K562 (cell line): ENCODE results near the gene DHRS13. TPM values are rescaled to one million over a fixed set of nuclear protein-coding genes. Genes with fewer than 3 reads are reported as not detected.
A peak's percentile ranks its signal among the peaks of the same experiment; 100 is the strongest.

Source experiments
- ADNP ChIP-seq: fragments of 200-800 bp; sonication (Bioruptor generic); IDR thresholded peaks from 2 replicates; pipeline ENCODE4 v1.6.1; 2016; ENCODE audit warnings: missing genetic modification characterization, missing compliant biosample characterization
- CCNT2 ChIP-seq: IDR thresholded peaks from 2 replicates; pipeline ENCODE4 v1.6.1; 2011; ENCODE audit warnings: borderline replicate concordance, low read depth, mild to moderate bottlenecking, moderate library complexity, mixed read lengths, low read length; ENCODE audit not compliant: insufficient read length; ENCODE audit errors: extremely low read depth
- CHD4 ChIP-seq: fragments of 200-600 bp; sonication (generic); IDR thresholded peaks from 3 replicates; pipeline ENCODE4 v1.6.1; 2012; ENCODE audit warnings: low read depth, mild to moderate bottlenecking, mixed read lengths, low read length, inconsistent platforms; ENCODE audit not compliant: insufficient read depth, insufficient replicate concordance, poor library complexity, severe bottlenecking
- DMBX1 ChIP-seq: fragments of 250-450 bp; sonication (Bioruptor Pico); IDR thresholded peaks from 2 replicates; pipeline ENCODE4 v1.8.0; 2022; ENCODE audit warnings: inconsistent platforms, mild to moderate bottlenecking, moderate library complexity, borderline replicate concordance
- GABPA ChIP-seq: fragments of 200-800 bp; sonication (Bioruptor generic); conservative IDR thresholded peaks from 2 replicates; pipeline ENCODE4 v1.6.1; 2016; ENCODE audit warnings: low read depth, missing genetic modification characterization, missing compliant biosample characterization
- GATAD2A ChIP-seq: fragments of 450-650 bp; IDR thresholded peaks from 2 replicates; pipeline ENCODE4 v1.6.1; 2017
- JUND ChIP-seq, 2 experiments: IDR thresholded peaks; 2 replicates in 1 of 2; 3 replicates in 1 of 2; pipeline ENCODE4 v1.6.1; 2011; ENCODE audit warnings: borderline replicate concordance in 2 of 2, low read depth in 2 of 2, low read length in 2 of 2, improper control_type of control experiment in 1 of 2, missing biosample characterization in 1 of 2, missing genetic modification characterization in 1 of 2, missing genetic modification reagents in 1 of 2
- KLF6 ChIP-seq: fragments of 250-450 bp; sonication (Bioruptor Pico); IDR thresholded peaks from 2 replicates; pipeline ENCODE4 v1.4.0; 2020; ENCODE audit warnings: mild to moderate bottlenecking, moderate library complexity, borderline replicate concordance
- NR2C1 ChIP-seq, 2 experiments: fragments of 450-650 bp; IDR thresholded peaks; 2 replicates each; pipeline ENCODE4 v1.6.1; 2017; ENCODE audit warnings: mild to moderate bottlenecking in 2 of 2, antibody characterized with exemption in 1 of 2, inconsistent platforms in 1 of 2, missing compliant biosample characterization in 1 of 2, missing genetic modification characterization in 1 of 2
- PRMT5 ChIP-seq: sonication (generic); formaldehyde crosslinking; IDR thresholded peaks from 2 replicates; pipeline ENCODE4 v1.5.0; 2020; ENCODE audit warnings: missing genetic modification reagents
- SMARCA5 ChIP-seq: fragments of 450-650 bp; IDR thresholded peaks from 2 replicates; pipeline ENCODE4 v1.6.1; 2016
- ZNF324 ChIP-seq: fragments of 250-450 bp; sonication (Bioruptor Pico); IDR thresholded peaks from 2 replicates; pipeline ENCODE4 v1.4.0; 2020; ENCODE audit warnings: mild to moderate bottlenecking
- ZNF717 ChIP-seq: fragments of 250-450 bp; sonication (Bioruptor Pico); IDR thresholded peaks from 2 replicates; pipeline ENCODE4 v1.5.0; 2021
- ZNF830 ChIP-seq: fragments of 250-450 bp; sonication (Bioruptor Pico); IDR thresholded peaks from 2 replicates; pipeline ENCODE4 v1.5.0; 2021; ENCODE audit warnings: mild to moderate bottlenecking
- polyA plus RNA-seq, 8 experiments: library from polyadenylated mRNA; depleted of rRNA in 4 of 8; stranded (reverse) in 5 of 8; unstranded in 3 of 8; fragments of >200 nt; fragmentation: Nextera tagmentation in 2 of 8; fragmentation: Illumina TruSeq in 1 of 8; extraction: Ambion mirVana in 2 of 8; extraction: Trizol in 1 of 8; gene quantifications; 2 replicates each; pipeline versions ENCODE4 v1.2.1 to v1.2.3, GENCODE V29; 2011 to 2014; ENCODE audit warnings: inconsistent platforms in 1 of 8, missing spikeins in 1 of 8
- total RNA-seq, 7 experiments: library from RNA; depleted of rRNA in 6 of 7; stranded (reverse); fragments of >200 nt in 6 of 7; fragmentation: Illumina TruSeq in 2 of 7; extraction: Trizol in 2 of 7; gene quantifications; 2 replicates each; pipeline versions ENCODE4 v1.2.1 to v1.2.3, GENCODE V29; 2011 to 2021; ENCODE audit warnings: low replicate concordance in 1 of 7
- TF ChIP-seq, protein P1 (sequence below), 2 experiments: fragments of 450-650 bp in 1 of 2; sonication (generic) in 1 of 2; formaldehyde crosslinking in 1 of 2; IDR thresholded peaks; 2 replicates each; pipeline versions ENCODE4 v1.7.1 to v1.9.0; 2016 to 2022; ENCODE audit warnings: inconsistent platforms in 1 of 2, mild to moderate bottlenecking in 1 of 2, missing genetic modification reagents in 1 of 2
- TF ChIP-seq, protein P2 (sequence below): fragments of 250-450 bp; sonication (Bioruptor Pico); IDR thresholded peaks from 2 replicates; pipeline ENCODE4 v1.8.0; 2022; ENCODE audit warnings: moderate library complexity, mild to moderate bottlenecking, inconsistent platforms

The DHRS13 gene
- total and polyA plus RNA-seq, 9 of the 15 experiments (the other 6 are each of a cell fraction or from before 2014, with no cell fraction given) = 0.32 to 52.3 (median 34.3) TPM; not detected in 1

DNA sequence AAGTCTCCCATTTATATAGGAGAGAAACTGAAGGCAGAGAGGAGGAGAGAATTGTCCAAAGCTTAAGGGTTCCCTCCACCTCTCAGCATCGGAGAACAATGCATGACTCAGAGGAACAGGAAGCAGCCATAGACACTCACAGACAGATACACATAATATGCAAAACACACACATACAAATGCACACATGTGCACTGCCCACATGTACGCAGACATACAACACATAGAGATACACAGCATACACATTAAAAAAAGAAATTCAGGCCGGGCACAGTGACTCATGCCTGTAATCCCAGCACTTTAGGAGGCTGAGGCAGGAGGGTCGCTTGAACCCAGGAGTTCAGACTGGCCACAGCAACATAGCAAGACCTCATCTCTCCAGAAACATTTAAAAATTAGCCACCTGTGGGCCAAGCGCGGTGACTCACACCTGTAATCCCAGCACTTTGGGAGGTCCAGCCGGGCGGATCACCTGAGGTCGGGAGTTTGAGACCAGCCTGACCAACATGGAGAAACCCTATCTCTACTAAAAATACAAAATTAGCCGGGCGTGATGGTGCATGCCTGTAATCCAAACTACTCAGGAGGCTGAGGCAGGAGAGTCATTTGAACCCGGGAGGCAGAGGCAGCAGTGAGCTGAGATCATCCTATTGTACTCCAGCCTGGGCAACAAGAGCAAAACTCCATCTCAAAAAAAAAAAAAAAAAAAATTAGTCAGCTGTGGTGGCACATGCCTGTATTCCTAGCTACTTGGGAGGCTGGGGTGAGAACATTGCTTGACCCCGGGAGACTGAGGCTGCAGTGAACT, 36.7 kb downstream of the DHRS13 start (continued):
- TF ChIP-seq, protein P1, sequence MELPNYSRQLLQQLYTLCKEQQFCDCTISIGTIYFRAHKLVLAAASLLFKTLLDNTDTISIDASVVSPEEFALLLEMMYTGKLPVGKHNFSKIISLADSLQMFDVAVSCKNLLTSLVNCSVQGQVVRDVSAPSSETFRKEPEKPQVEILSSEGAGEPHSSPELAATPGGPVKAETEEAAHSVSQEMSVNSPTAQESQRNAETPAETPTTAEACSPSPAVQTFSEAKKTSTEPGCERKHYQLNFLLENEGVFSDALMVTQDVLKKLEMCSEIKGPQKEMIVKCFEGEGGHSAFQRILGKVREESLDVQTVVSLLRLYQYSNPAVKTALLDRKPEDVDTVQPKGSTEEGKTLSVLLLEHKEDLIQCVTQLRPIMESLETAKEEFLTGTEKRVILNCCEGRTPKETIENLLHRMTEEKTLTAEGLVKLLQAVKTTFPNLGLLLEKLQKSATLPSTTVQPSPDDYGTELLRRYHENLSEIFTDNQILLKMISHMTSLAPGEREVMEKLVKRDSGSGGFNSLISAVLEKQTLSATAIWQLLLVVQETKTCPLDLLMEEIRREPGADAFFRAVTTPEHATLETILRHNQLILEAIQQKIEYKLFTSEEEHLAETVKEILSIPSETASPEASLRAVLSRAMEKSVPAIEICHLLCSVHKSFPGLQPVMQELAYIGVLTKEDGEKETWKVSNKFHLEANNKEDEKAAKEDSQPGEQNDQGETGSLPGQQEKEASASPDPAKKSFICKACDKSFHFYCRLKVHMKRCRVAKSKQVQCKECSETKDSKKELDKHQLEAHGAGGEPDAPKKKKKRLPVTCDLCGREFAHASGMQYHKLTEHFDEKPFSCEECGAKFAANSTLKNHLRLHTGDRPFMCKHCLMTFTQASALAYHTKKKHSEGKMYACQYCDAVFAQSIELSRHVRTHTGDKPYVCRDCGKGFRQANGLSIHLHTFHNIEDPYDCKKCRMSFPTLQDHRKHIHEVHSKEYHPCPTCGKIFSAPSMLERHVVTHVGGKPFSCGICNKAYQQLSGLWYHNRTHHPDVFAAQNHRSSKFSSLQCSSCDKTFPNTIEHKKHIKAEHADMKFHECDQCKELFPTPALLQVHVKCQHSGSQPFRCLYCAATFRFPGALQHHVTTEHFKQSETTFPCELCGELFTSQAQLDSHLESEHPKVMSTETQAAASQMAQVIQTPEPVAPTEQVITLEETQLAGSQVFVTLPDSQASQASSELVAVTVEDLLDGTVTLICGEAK (IDR thresholded peaks at IDR 0.05) = peak; percentile 67
- TF ChIP-seq, protein P1 (CRISPR knock-in tag; IDR thresholded peaks at IDR 0.05) = no peak
- TF ChIP-seq GABPA (tag) (0 out of 2 replicates have a peak, but pooled peaks have one; percentile 15), JUND (IDR thresholded peaks at IDR 0.05; ENCODE audit: borderline replicate concordance, low read depth, low read length) (peak; percentile 27; the same call in 1 of the 2 replicates), JUND (tag; IDR thresholded peaks at IDR 0.05; ENCODE audit: borderline replicate concordance, low read depth, low read length) (no peak; the same call in 2 of the 3 replicates), PRMT5 (CRISPR knock-in tag) (no peak), ZNF324 (CRISPR knock-in tag) (no peak), KLF6 (CRISPR knock-in tag) (no peak), CCNT2 (no peak), ZNF717 (CRISPR knock-in tag) (0 out of 2 replicates have a peak, but pooled peaks have one; percentile 1), ZNF830 (CRISPR knock-in tag) (0 out of 2 replicates have a peak, but pooled peaks have one; percentile 22), CHD4 (no peak), ADNP (tag) (peak; percentile 30; the same call in 1 of the 2 replicates), GATAD2A (0 out of 2 replicates have a peak, but pooled peaks have one; percentile 19), NR2C1 (IDR thresholded peaks at IDR 0.05) (peak; percentile 10; the same call in 1 of the 2 replicates), NR2C1 (tag; IDR thresholded peaks at IDR 0.05) (no peak), DMBX1 (0 out of 2 replicates have a peak, but pooled peaks have one; percentile 56), SMARCA5 (peak; percentile 76; the same call in 1 of the 2 replicates)
- TF ChIP-seq, protein P2, sequence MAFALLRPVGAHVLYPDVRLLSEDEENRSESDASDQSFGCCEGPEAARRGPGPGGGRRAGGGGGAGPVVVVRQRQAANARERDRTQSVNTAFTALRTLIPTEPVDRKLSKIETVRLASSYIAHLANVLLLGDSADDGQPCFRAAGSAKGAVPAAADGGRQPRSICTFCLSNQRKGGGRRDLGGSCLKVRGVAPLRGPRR (CRISPR knock-in tag) = peak; percentile 19; the same call in 1 of the 2 replicates
